ENCODE measurements around the gene HAP1. TPM values are rescaled to one million over a fixed set of nuclear protein-coding genes. Genes with fewer than 3 reads are reported as not detected.
A peak's percentile ranks its signal among the peaks of the same experiment; 100 is the strongest.

The HAP1 gene
- total and polyA plus RNA-seq, 2 of the 8 experiments (the other 6 are each of a cell fraction or from before 2014, with no cell fraction given) = 2.3 to 3.6 TPM

GRCh38 chr17:41692722-41693521, 41.5 kb downstream of the HAP1 start:
- ChIA-PET CTCF (ENCODE audit: partially characterized antibody) (interaction anchor here (0.6 to 1.5 kb wide), 7 partner anchors 9 to 920 kb away, joined by 3 to 4 read pairs (median 3); partner anchors contain the start of gene GAST), POLR2A (ENCODE audit: partially characterized antibody) (interaction anchor here (0.6 to 9.3 kb wide), 17 partner anchors 14 to 1004 kb away, joined by 3 to 378 read pairs (median 4); partner anchors contain the start of genes FKBP10, GAST, HAP1 and JUP)
- no peak for FAIRE-seq

More at GRCh38 chr17:41692722-41693521, 41.5 kb downstream of the HAP1 start:
- Histone ChIP-seq H3K23me2 (ENCODE audit: low read depth, low read length) (peaks cover 7% of the 10 kb centered on the region), H3K36me3 (ENCODE audit: control insufficient read depth in 2 of 4, insufficient read depth in 4 of 4, low read length in 3 of 4) (peaks cover 27 to 50% (median 43%) of the 10 kb centered on the region in 4 experiments), H2BK12ac (ENCODE audit: low read depth, low read length) (no peak overlapping the region), H3K9me3 (ENCODE audit: insufficient read depth in 2 of 2, low read depth in 1 of 2, low read length in 1 of 2) (no peaks in the 10 kb centered on the region), H2BK15ac (ENCODE audit: low read length) (no peak overlapping the region), H4K8ac (ENCODE audit: extremely low read depth, insufficient read depth, low read length) (no peak overlapping the region), H4K5ac (ENCODE audit: insufficient read length, low read depth, low read length) (no peak overlapping the region), H3K18ac (ENCODE audit: extremely low read depth, low read length) (no peak overlapping the region), H3K27ac (ENCODE audit: low read depth, low read length) (no peak overlapping the region), H3K4me2 (ENCODE audit: insufficient read depth in 1 of 2, low read depth in 2 of 2, low read length in 2 of 2) (no peak overlapping the region), H4K20me1 (replicated peaks in 1 of 2; ENCODE audit: control insufficient read depth in 1 of 2, insufficient read depth in 2 of 2, low read length in 2 of 2) (peaks cover 10 to 20% of the 10 kb centered on the region in 2 experiments), H3K4me1 (replicated peaks in 1 of 4; ENCODE audit: control insufficient read depth in 3 of 4, insufficient read depth in 4 of 4, low read length in 3 of 4) (peaks cover 0 to 3% (median 2%) of the 10 kb centered on the region in 4 experiments; a peak in 4 of 7 replicates), H3K4ac (replicated peaks; ENCODE audit: insufficient read length, low read depth, low read length) (no peak overlapping the region), H3K79me2 (ENCODE audit: control insufficient read depth in 1 of 2, insufficient read depth in 2 of 2, low read length in 2 of 2) (peaks cover 0 to 16% of the 10 kb centered on the region in 2 experiments; a peak in 3 of 4 replicates), H4K91ac (replicated peaks; ENCODE audit: insufficient read length, low read length) (no peak overlapping the region), H2BK20ac (ENCODE audit: low read length) (no peak overlapping the region), H2BK5ac (ENCODE audit: low read depth, low read length) (no peak overlapping the region), H3K4me3 (ENCODE audit: extremely low read depth in 1 of 4, insufficient read depth in 2 of 4, low read depth in 3 of 4, low read length in 4 of 4) (no peak overlapping the region), H3K9ac (replicated peaks in 1 of 4; ENCODE audit: extremely low read depth in 1 of 4, low read depth in 3 of 4, low read length in 3 of 4) (no peak overlapping the region), H3K14ac (ENCODE audit: insufficient read length) (no peak overlapping the region), H3K79me1 (ENCODE audit: low read depth, low read length) (no peaks in the 10 kb centered on the region), H2BK120ac (replicated peaks; ENCODE audit: low read depth, low read length) (no peak overlapping the region), H3K56ac (replicated peaks; ENCODE audit: insufficient read length, low read depth, low read length) (no peak overlapping the region), H2AK5ac (ENCODE audit: low read depth, low read length) (no peak overlapping the region), H3K27me3 (replicated peaks in 1 of 4; ENCODE audit: control insufficient read depth in 3 of 4, extremely low read depth in 1 of 4, insufficient read depth in 3 of 4, low read length in 3 of 4) (no peaks in the 10 kb centered on the region), H2AFZ (ENCODE audit: low read length) (no peak overlapping the region), H3K23ac (ENCODE audit: insufficient read length) (no peak overlapping the region)
- 92% methylated on average over 11 of the region's 11 CpGs; no CpG with 5 or more reads in 1 of the 2 experiments for WGBS, 2 experiments (ENCODE audit: extremely low coverage in 1 of 2, insufficient coverage in 1 of 2, insufficient read length in 1 of 2, insufficient replicate concordance in 2 of 2, low coverage in 1 of 2, low lambda C conversion rate in 2 of 2, missing lambda C conversion rate in 1 of 2)
- no peak for DNase-seq (ENCODE audit: low read depth in 1 of 2, low spot score in 2 of 2)
- TF ChIP-seq TCF12 (IDR thresholded peaks at IDR 0.05; ENCODE audit: low read depth, low read length) = no peak
- TF ChIP-seq BCL11A (IDR thresholded peaks at IDR 0.05; ENCODE audit: low read depth in 2 of 2, low read length in 2 of 2) = no peak
- TF ChIP-seq ZNF274 (IDR thresholded peaks at IDR 0.05; ENCODE audit: borderline replicate concordance, extremely low read depth, low read length) = no peak
- peak; percentile 48; the same call in 1 of the 2 replicates for TF ChIP-seq POLR2AphosphoS5 (IDR thresholded peaks at IDR 0.05; ENCODE audit: low read depth, low read length)
- no peak for TF ChIP-seq EGR1 (IDR thresholded peaks at IDR 0.05; ENCODE audit: borderline replicate concordance, low read depth, low read length)
- TF ChIP-seq TEAD4 (IDR thresholded peaks at IDR 0.05; ENCODE audit: low read depth, low read length) = no peak
- no peak for TF ChIP-seq CTBP2 (IDR thresholded peaks at IDR 0.05; ENCODE audit: borderline replicate concordance, insufficient read depth, insufficient read length, low read length)
- peak; percentile 53 to 69 for TF ChIP-seq POLR2A (IDR thresholded peaks at IDR 0.05; ENCODE audit: control extremely low read depth in 1 of 2, low read depth in 2 of 2, low read length in 2 of 2)
- TF ChIP-seq FOSL1 (IDR thresholded peaks at IDR 0.05; ENCODE audit: insufficient read depth, low read depth, low read length) = no peak
- TF ChIP-seq MAFK (IDR thresholded peaks at IDR 0.05; ENCODE audit: low read depth, low read length) = no peak

Data from H1 (cell line).